Breast epithelium (tissue), 3 donors: ENCODE results near the gene SIRPG.

Source experiments
- POLR2A ChIP-seq: fragments of 450-650 bp; IDR thresholded peaks from one replicate; pipeline ENCODE4 v1.6.1; 2016; ENCODE audit warnings: antibody characterized with exemption, mild to moderate bottlenecking, moderate library complexity
- POLR2AphosphoS5 ChIP-seq, 3 donors: sonication (generic); formaldehyde crosslinking; IDR thresholded peaks; one replicate each; pipeline ENCODE4 v1.6.1; 2017; ENCODE audit warnings: antibody characterized with exemption in 3 of 3
- TF ChIP-seq, protein P1 (sequence below), 3 donors: fragments of 450-650 bp; IDR thresholded peaks; one replicate each; pipeline ENCODE4 v1.5.1; 2016 to 2017; ENCODE audit warnings: antibody characterized with exemption in 3 of 3, mild to moderate bottlenecking in 3 of 3, moderate library complexity in 3 of 3

DNA sequence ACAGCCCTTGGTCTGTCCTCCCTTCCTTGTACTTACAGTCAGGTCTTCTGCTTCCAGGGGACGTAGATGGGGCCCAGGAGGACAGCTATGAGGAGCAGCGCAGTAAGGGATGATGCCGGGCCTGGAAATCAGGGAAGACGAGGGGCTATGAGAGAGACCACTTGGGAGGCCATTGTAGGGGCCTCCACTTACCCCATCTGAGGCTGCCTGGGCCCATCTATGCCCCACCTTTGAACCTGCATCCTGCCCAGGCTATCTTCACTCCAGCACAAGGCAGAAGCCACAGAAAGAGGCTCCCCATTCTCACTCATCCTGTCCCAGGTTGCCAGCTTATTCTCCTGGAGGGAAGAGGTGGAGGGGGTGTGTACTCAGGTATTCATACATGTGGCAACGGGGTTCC is 27.4 kb downstream of the SIRPG start:
- TF ChIP-seq, protein P1, sequence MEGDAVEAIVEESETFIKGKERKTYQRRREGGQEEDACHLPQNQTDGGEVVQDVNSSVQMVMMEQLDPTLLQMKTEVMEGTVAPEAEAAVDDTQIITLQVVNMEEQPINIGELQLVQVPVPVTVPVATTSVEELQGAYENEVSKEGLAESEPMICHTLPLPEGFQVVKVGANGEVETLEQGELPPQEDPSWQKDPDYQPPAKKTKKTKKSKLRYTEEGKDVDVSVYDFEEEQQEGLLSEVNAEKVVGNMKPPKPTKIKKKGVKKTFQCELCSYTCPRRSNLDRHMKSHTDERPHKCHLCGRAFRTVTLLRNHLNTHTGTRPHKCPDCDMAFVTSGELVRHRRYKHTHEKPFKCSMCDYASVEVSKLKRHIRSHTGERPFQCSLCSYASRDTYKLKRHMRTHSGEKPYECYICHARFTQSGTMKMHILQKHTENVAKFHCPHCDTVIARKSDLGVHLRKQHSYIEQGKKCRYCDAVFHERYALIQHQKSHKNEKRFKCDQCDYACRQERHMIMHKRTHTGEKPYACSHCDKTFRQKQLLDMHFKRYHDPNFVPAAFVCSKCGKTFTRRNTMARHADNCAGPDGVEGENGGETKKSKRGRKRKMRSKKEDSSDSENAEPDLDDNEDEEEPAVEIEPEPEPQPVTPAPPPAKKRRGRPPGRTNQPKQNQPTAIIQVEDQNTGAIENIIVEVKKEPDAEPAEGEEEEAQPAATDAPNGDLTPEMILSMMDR (IDR thresholded peaks at IDR 0.05), result no peak
- TF ChIP-seq POLR2A, result no peak
- TF ChIP-seq POLR2AphosphoS5 (IDR thresholded peaks at IDR 0.05), result no peak
